BE2C (cell line): ENCODE data around the gene INO80B.

Experiments
- DNase-seq: peaks from one replicate; pipeline ENCODE4 v3.0.0-alpha.2; 2020
- H3K27me3 ChIP-seq: fragments of 250-450 bp; sonication (Bioruptor Pico); 2 replicates; pipeline ENCODE4 v1.5.1; 2020; ENCODE audit warnings: mild to moderate bottlenecking
- H3K36me3 ChIP-seq: fragments of 250-450 bp; sonication (Bioruptor Pico); 2 replicates; pipeline ENCODE4 v1.5.1; 2020; ENCODE audit warnings: mild to moderate bottlenecking
- H3K4me1 ChIP-seq: fragments of 250-450 bp; sonication (Bioruptor Pico); 2 replicates; pipeline ENCODE4 v1.5.1; 2020
- H3K4me3 ChIP-seq: 2 replicates; pipeline ENCODE4 v1.5.1; 2011; ENCODE audit warnings: low read depth, low read length
- H3K9me3 ChIP-seq: fragments of 250-450 bp; sonication (Bioruptor Pico); 2 replicates; pipeline ENCODE4 v1.5.1; 2020
- TF ChIP-seq, protein P1 (sequence below): IDR thresholded peaks from 2 replicates; pipeline ENCODE4 v1.5.1; 2012; ENCODE audit warnings: mild to moderate bottlenecking, low read depth, low read length

Gene INO80B

GRCh38 chr2:74493546-74493945 lies 38.7 kb downstream of the INO80B start:
- Histone ChIP-seq H3K4me3 (no peak overlapping the region), H3K4me1 (no peaks in the 10 kb centered on the region), H3K27me3 (no peaks in the 10 kb centered on the region), H3K36me3 (no peaks in the 10 kb centered on the region), H3K9me3 (no peaks in the 10 kb centered on the region)
- TF ChIP-seq, protein P1, sequence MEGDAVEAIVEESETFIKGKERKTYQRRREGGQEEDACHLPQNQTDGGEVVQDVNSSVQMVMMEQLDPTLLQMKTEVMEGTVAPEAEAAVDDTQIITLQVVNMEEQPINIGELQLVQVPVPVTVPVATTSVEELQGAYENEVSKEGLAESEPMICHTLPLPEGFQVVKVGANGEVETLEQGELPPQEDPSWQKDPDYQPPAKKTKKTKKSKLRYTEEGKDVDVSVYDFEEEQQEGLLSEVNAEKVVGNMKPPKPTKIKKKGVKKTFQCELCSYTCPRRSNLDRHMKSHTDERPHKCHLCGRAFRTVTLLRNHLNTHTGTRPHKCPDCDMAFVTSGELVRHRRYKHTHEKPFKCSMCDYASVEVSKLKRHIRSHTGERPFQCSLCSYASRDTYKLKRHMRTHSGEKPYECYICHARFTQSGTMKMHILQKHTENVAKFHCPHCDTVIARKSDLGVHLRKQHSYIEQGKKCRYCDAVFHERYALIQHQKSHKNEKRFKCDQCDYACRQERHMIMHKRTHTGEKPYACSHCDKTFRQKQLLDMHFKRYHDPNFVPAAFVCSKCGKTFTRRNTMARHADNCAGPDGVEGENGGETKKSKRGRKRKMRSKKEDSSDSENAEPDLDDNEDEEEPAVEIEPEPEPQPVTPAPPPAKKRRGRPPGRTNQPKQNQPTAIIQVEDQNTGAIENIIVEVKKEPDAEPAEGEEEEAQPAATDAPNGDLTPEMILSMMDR = no peak
- no peak for DNase-seq

DNA sequence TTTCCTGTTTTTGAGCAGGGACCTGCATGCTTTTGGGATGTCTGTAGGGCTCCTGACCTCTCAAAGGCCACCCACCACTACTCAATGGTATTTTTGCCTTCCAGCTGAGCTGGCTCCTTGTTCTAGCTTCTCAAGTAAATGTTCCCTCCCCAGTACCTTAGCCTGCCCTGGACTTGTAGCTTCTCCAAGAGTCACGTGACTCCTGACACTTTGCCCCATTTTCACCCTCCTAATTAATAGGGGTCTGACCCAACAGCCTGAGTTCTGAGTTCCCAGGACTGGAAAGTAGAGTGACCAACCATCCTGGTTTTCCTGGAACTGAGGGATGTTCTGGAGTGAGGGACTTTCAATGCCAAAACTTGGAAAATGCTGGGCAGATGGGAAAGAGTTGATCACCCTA lies 40.6 kb downstream of the INO80B start:
- H3K9me3 ChIP-seq = no peaks in the 10 kb centered on the region
- no peak for DNase-seq
- no peaks in the 10 kb centered on the region for H3K27me3 ChIP-seq
- H3K4me3 ChIP-seq = no peak overlapping the region
- H3K36me3 ChIP-seq = no peaks in the 10 kb centered on the region
- TF ChIP-seq, protein P1 = no peak
- no peaks in the 10 kb centered on the region; the same call in 1 of the 2 replicates for H3K4me1 ChIP-seq

DNA sequence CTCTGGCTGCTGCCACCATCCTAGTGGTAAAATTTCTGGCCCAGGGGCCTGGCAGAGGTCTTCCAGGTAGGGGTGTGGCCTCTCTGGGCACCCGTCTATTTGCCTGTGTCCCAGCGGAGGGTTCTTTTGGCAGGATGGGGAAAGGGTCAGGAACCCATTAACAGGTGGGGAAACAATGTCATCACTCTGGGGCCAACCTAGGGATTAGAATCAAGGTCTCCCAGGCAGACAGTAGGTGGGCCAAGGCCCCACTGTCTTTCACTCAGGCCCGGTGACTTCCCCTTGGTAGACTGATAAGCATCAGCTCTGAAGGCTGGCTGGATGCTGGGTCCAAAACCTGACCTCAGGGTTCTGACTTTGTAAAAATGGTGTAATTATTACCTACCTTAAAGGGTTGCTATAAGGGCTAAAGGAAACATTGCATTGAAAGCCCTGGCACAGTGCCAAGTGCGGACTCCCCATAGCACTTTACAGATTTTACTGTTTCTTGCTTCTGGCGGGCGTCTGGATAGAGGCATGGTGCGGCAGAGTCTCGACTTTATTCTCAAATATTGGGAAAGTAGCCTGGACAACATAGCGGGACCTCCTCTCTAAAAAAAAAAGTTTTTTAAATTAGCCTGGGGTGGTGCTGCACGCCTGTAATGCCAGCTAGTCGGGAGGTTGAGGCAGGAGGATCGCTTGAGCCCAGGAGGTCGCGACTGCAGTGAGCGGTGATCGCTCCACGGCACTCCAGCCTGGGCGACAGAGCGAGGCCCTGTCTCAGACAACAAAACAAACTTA lies 42.3 kb downstream of the INO80B start:
- no peaks in the 10 kb centered on the region for H3K9me3 ChIP-seq

DNA sequence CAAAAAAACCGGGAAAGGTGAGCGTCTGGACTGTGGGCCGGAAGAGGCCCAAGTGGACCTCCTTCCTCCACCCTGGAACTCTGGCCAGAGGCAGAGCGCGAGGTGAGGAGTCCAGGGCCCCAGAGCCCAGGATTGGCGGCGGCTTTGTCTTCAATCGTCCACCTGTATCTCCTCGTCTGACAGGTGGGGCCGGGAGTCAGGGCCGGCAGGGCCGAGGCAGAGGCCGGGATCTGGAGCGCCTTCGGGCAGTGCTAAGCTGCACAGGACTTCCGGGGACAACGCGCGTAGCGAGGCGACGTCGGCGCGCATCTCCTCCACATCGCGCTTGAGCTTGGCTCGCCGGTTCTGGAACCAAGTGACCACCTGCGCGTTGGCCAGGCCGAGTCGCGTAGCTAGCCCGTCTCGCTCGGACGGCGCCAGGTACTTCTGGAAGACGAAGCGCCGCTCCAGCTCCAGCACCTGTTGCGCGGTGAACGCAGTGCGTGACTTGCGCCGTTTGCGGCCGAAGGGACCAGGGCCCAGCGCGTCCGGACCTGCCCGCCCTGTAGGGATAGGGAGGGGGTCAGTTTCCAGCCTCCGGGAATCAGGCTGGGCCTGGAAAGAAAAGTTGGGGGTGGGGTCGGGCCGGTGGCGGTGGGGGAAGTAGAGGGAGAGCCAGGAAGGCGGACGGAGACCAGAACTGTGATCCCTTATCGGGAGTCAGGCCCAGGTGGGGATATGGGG lies 43.1 kb downstream of the INO80B start:
- H3K9me3 ChIP-seq = no peaks in the 10 kb centered on the region

More for the DNA sequence above, 42.3 kb downstream of the INO80B start:
- peaks cover 5% of the 10 kb centered on the region; the same call in 1 of the 2 replicates for H3K4me1 ChIP-seq
- DNase-seq = no peak
- TF ChIP-seq, protein P1 = no peak
- H3K36me3 ChIP-seq = no peaks in the 10 kb centered on the region
- no peak overlapping the region for H3K4me3 ChIP-seq
- no peaks in the 10 kb centered on the region for H3K27me3 ChIP-seq

DNA sequence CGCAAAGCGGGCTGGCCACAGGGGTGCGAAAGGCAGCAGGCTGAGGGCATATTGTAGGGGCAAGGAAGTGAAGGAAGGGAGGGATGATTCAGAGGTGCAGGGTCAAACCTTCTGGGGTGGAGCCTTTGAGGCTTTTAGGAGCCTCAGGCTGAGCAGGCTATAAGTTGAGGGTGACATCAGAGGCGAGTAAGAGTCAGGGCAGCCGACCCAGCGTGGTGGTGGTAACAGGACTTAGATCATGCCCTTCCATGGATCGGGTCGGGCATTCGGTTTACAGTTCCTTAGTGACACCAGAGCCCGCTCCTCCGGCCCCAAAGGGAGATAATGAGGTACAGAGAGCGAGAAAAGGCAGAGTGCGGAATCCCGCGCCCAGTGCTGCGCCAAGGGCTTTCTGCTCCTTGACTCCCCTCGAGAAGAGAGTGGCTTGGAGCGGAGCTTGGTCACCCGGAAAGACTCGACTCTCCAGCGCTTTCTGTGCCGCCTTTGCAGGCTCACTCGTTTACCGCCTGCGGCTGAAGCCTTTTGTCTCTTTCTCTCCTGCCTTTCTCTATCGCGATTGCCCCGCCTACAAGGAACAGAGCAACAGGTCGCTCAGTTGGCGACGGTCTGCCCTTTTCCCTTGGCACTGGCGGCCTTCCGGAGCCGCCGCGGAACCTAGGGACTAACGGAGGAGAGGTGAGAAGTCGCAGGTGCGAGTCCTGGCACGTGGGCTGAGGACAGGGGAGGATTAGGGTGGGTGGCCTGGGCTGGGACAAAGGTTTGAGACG lies 43.8 kb downstream of the INO80B start:
- no peaks in the 10 kb centered on the region for H3K9me3 ChIP-seq
- peak; percentile 55 for DNase-seq
- TF ChIP-seq, protein P1 = no peak
- H3K4me1 ChIP-seq = peaks cover 5% of the 10 kb centered on the region; the same call in 1 of the 2 replicates
- peak overlapping the region; percentile 61 for H3K4me3 ChIP-seq
- no peaks in the 10 kb centered on the region; the same call in 1 of the 2 replicates for H3K36me3 ChIP-seq
- no peaks in the 10 kb centered on the region for H3K27me3 ChIP-seq

More for the DNA sequence above, 43.1 kb downstream of the INO80B start:
- TF ChIP-seq, protein P1 = no peak
- no peak for DNase-seq
- Histone ChIP-seq H3K27me3 (no peaks in the 10 kb centered on the region), H3K36me3 (no peaks in the 10 kb centered on the region; the same call in 1 of the 2 replicates), H3K4me3 (no peak overlapping the region), H3K4me1 (peaks cover 5% of the 10 kb centered on the region; the same call in 1 of the 2 replicates)
